H1 (cell line): ENCODE data around the gene COL5A1. TPM values are rescaled to one million over a fixed set of nuclear protein-coding genes. Genes with fewer than 3 reads are reported as not detected.

ENCODE experiments used
- CTCF ChIA-PET: fragments of 300-600 bp; sonication (Branson Sonifier 250); formaldehyde crosslinking; loops from one replicate; lab custom pipeline; 2021; ENCODE audit not compliant: partially characterized antibody; lab: Charles Lee
- POLR2A ChIA-PET: fragments of 300-600 bp; sonication (Branson Sonifier 250); formaldehyde crosslinking; loops from one replicate; lab custom pipeline; 2021; ENCODE audit warnings: inconsistent platforms; ENCODE audit not compliant: partially characterized antibody; lab: Charles Lee
- DNase-seq, 2 experiments: peaks; one replicate each; pipeline versions ENCODE4 v3.0.0 to v3.0.0-alpha.2; 2010 to 2022; ENCODE audit warnings: low spot score in 2 of 2, low read depth in 1 of 2, mixed read lengths in 1 of 2
- FAIRE-seq: peaks from 2 replicates; lab custom pipeline; 2011; peaks lifted over from hg19 to GRCh38; lab: Jason Lieb, UNC
- H2AFZ ChIP-seq: 2 replicates; pipeline ENCODE4 v1.8.1; 2012; ENCODE audit warnings: low read length, inconsistent platforms
- H2AK5ac ChIP-seq: 2 replicates; pipeline ENCODE4 v1.6.1; 2013; ENCODE audit warnings: low read depth, low read length
- H2BK120ac ChIP-seq: replicated peaks from 2 replicates; pipeline ENCODE3; 2013; ENCODE audit warnings: low read depth, low read length, inconsistent platforms
- H2BK12ac ChIP-seq: 2 replicates; pipeline ENCODE4 v1.6.1; 2013; ENCODE audit warnings: low read depth, low read length
- H2BK15ac ChIP-seq: 2 replicates; pipeline ENCODE4 v1.6.1; 2013; ENCODE audit warnings: low read length
- H2BK20ac ChIP-seq: 2 replicates; pipeline ENCODE4 v1.6.1; 2013; ENCODE audit warnings: low read length
- H2BK5ac ChIP-seq: 2 replicates; pipeline ENCODE4 v1.6.1; 2013; ENCODE audit warnings: low read depth, low read length
- H3K14ac ChIP-seq: 2 replicates; pipeline ENCODE4 v1.6.1; 2013; ENCODE audit warnings: inconsistent platforms; ENCODE audit not compliant: insufficient read length
- H3K18ac ChIP-seq: 2 replicates; pipeline ENCODE4 v1.6.1; 2013; ENCODE audit warnings: low read length; ENCODE audit errors: extremely low read depth
- H3K23ac ChIP-seq: 2 replicates; pipeline ENCODE4 v1.6.1; 2013; ENCODE audit warnings: inconsistent platforms; ENCODE audit not compliant: insufficient read length
- H3K23me2 ChIP-seq: 2 replicates; pipeline ENCODE4 v1.6.1; 2013; ENCODE audit warnings: low read depth, low read length
- H3K27ac ChIP-seq: 2 replicates; pipeline ENCODE4 v1.6.1; 2011; ENCODE audit warnings: low read depth, low read length, inconsistent platforms
- H3K27me3 ChIP-seq, 4 experiments: replicated peaks in 1 of 4; 1 replicate in 1 of 4; 2 replicates in 3 of 4; pipeline versions ENCODE4 v1.6.1 to v1.8.1; 2011 to 2013; ENCODE audit warnings: low read length in 3 of 4, mild to moderate bottlenecking in 3 of 4, inconsistent platforms in 2 of 4, mixed read lengths in 2 of 4, moderate library complexity in 1 of 4; ENCODE audit not compliant: control insufficient read depth in 3 of 4, insufficient read depth in 3 of 4; ENCODE audit errors: extremely low read depth in 1 of 4
- H3K36me3 ChIP-seq, 4 experiments: 2 replicates each; pipeline versions ENCODE4 v1.6.1 to v1.8.1; 2011 to 2013; ENCODE audit warnings: mild to moderate bottlenecking in 4 of 4, low read length in 3 of 4, moderate library complexity in 2 of 4, control low read depth in 1 of 4, inconsistent platforms in 1 of 4; ENCODE audit not compliant: insufficient read depth in 4 of 4, control insufficient read depth in 2 of 4
- H3K4ac ChIP-seq: replicated peaks from 2 replicates; pipeline ENCODE3; 2013; ENCODE audit warnings: low read length, low read depth, mixed read lengths, inconsistent platforms; ENCODE audit not compliant: insufficient read length
- H3K4me1 ChIP-seq, 4 experiments: replicated peaks in 1 of 4; 1 replicate in 1 of 4; 2 replicates in 3 of 4; pipeline versions ENCODE4 v1.6.1 to v1.8.1; 2011 to 2013; ENCODE audit warnings: low read length in 3 of 4, inconsistent platforms in 2 of 4, mixed read lengths in 1 of 4; ENCODE audit not compliant: insufficient read depth in 4 of 4, control insufficient read depth in 3 of 4
- H3K4me2 ChIP-seq, 2 experiments: 2 replicates each; pipeline versions ENCODE4 v1.6.1 to v1.8.1; 2011 to 2013; ENCODE audit warnings: low read depth in 2 of 2, low read length in 2 of 2, control low read depth in 1 of 2, inconsistent platforms in 1 of 2, mild to moderate bottlenecking in 1 of 2; ENCODE audit not compliant: insufficient read depth in 1 of 2
- H3K4me3 ChIP-seq, 4 experiments: fragments of 200-600, 300-600 bp in 1 of 4; sonication (generic), shearing (Covaris generic), sonication (Bioruptor Twin) in 1 of 4; 2 replicates each; pipeline versions ENCODE4 v1.5.1 to v1.8.1; 2011 to 2016; ENCODE audit warnings: low read length in 4 of 4, low read depth in 3 of 4, control low read depth in 2 of 4, inconsistent platforms in 2 of 4, mild to moderate bottlenecking in 2 of 4, mixed read lengths in 1 of 4, moderate library complexity in 1 of 4; ENCODE audit not compliant: insufficient read depth in 2 of 4; ENCODE audit errors: extremely low read depth in 1 of 4
- H3K56ac ChIP-seq: replicated peaks from 2 replicates; pipeline ENCODE3; 2013; ENCODE audit warnings: low read depth, mild to moderate bottlenecking, mixed read lengths, low read length, inconsistent platforms; ENCODE audit not compliant: insufficient read length
- H3K79me1 ChIP-seq: 2 replicates; pipeline ENCODE4 v1.6.1; 2013; ENCODE audit warnings: low read depth, low read length, control low read depth
- H3K79me2 ChIP-seq, 2 experiments: 2 replicates each; pipeline versions ENCODE4 v1.6.1 to v1.8.1; 2012 to 2013; ENCODE audit warnings: low read length in 2 of 2, mild to moderate bottlenecking in 2 of 2, inconsistent platforms in 1 of 2; ENCODE audit not compliant: insufficient read depth in 2 of 2, control insufficient read depth in 1 of 2
- H3K9ac ChIP-seq, 4 experiments: replicated peaks in 1 of 4; 1 replicate in 1 of 4; 2 replicates in 3 of 4; pipeline versions ENCODE4 v1.6.1 to v1.8.1; 2011 to 2013; ENCODE audit warnings: low read depth in 3 of 4, low read length in 3 of 4, control low read depth in 2 of 4, mild to moderate bottlenecking in 2 of 4, moderate library complexity in 2 of 4, inconsistent platforms in 1 of 4; ENCODE audit errors: extremely low read depth in 1 of 4
- H3K9me3 ChIP-seq, 2 experiments: 2 replicates each; pipeline versions ENCODE4 v1.6.1 to v1.8.1; 2012 to 2013; ENCODE audit warnings: mild to moderate bottlenecking in 2 of 2, moderate library complexity in 2 of 2, control low read depth in 1 of 2, inconsistent platforms in 1 of 2, low read depth in 1 of 2, low read length in 1 of 2, mixed read lengths in 1 of 2; ENCODE audit not compliant: insufficient read depth in 2 of 2
- H4K20me1 ChIP-seq, 2 experiments: replicated peaks in 1 of 2; 2 replicates each; pipeline versions ENCODE3 to v1.8.1; 2011 to 2013; ENCODE audit warnings: inconsistent platforms in 2 of 2, low read length in 2 of 2, mild to moderate bottlenecking in 1 of 2; ENCODE audit not compliant: insufficient read depth in 2 of 2, control insufficient read depth in 1 of 2
- H4K5ac ChIP-seq: 2 replicates; pipeline ENCODE4 v1.6.1; 2013; ENCODE audit warnings: low read length, low read depth, mixed read lengths, inconsistent platforms; ENCODE audit not compliant: insufficient read length
- H4K8ac ChIP-seq: 2 replicates; pipeline ENCODE4 v1.8.0; 2013; ENCODE audit warnings: mild to moderate bottlenecking, moderate library complexity, low read length, inconsistent platforms; ENCODE audit not compliant: insufficient read depth; ENCODE audit errors: extremely low read depth
- H4K91ac ChIP-seq: replicated peaks from 2 replicates; pipeline ENCODE3; 2013; ENCODE audit warnings: low read length, mixed read lengths, inconsistent platforms; ENCODE audit not compliant: insufficient read length
- ATF3 ChIP-seq: IDR thresholded peaks from 2 replicates; pipeline ENCODE4 v1.6.1; 2011; ENCODE audit warnings: low read depth, mild to moderate bottlenecking, low read length; ENCODE audit not compliant: insufficient read depth
- BCL11A ChIP-seq, 2 experiments: IDR thresholded peaks; one replicate each; pipeline ENCODE4 v1.6.1; 2011; ENCODE audit warnings: low read depth in 2 of 2, low read length in 2 of 2, mild to moderate bottlenecking in 2 of 2
- CHD2 ChIP-seq: IDR thresholded peaks from 2 replicates; pipeline ENCODE4 v1.6.1; 2012; ENCODE audit warnings: low read length, improper control_type of control experiment
- CREB1 ChIP-seq: IDR thresholded peaks from 2 replicates; pipeline ENCODE4 v1.6.1; 2012; ENCODE audit warnings: inconsistent platforms
- HDAC2 ChIP-seq, 2 experiments: fragments of 300-600 bp in 1 of 2; sonication (generic) in 1 of 2; IDR thresholded peaks; 2 replicates each; pipeline ENCODE4 v1.6.1; 2011 to 2012; ENCODE audit warnings: low read depth in 2 of 2, low read length in 2 of 2, mild to moderate bottlenecking in 2 of 2, moderate library complexity in 2 of 2, borderline replicate concordance in 1 of 2, inconsistent platforms in 1 of 2
- MAFK ChIP-seq: IDR thresholded peaks from 2 replicates; pipeline ENCODE4 v1.6.1; 2012; ENCODE audit warnings: low read depth, mild to moderate bottlenecking, improper control_type of control experiment, low read length
- NRF1 ChIP-seq: IDR thresholded peaks from 2 replicates; pipeline ENCODE4 v1.6.1; 2011; ENCODE audit warnings: mild to moderate bottlenecking, low read depth, low read length, improper control_type of control experiment
- RAD21 ChIP-seq, 2 experiments: IDR thresholded peaks in 1 of 2; conservative IDR thresholded peaks in 1 of 2; 2 replicates each; pipeline ENCODE4 v1.6.1; 2011; ENCODE audit warnings: low read depth in 2 of 2, low read length in 2 of 2, improper control_type of control experiment in 1 of 2, inconsistent platforms in 1 of 2, mild to moderate bottlenecking in 1 of 2, moderate library complexity in 1 of 2
- SP1 ChIP-seq: IDR thresholded peaks from 2 replicates; pipeline ENCODE4 v1.6.1; 2011; ENCODE audit warnings: low read depth, low read length
- SRF ChIP-seq: IDR thresholded peaks from 2 replicates; pipeline ENCODE4 v1.6.1; 2011; ENCODE audit warnings: mild to moderate bottlenecking, low read depth, low read length, moderate library complexity
- TBP ChIP-seq: IDR thresholded peaks from 2 replicates; pipeline ENCODE4 v1.6.1; 2011; ENCODE audit warnings: low read depth, low read length, improper control_type of control experiment
- WGBS, 2 experiments: shearing (Covaris generic) in 1 of 2; methylation state at CpG; one replicate each; pipeline versions ENCODE4 v1.1.6 to v1.1.7; 2013 to 2015; ENCODE audit warnings: low lambda C conversion rate in 2 of 2, mixed read lengths in 2 of 2, inconsistent platforms in 1 of 2, low coverage in 1 of 2, missing lambda C conversion rate in 1 of 2; ENCODE audit not compliant: insufficient replicate concordance in 2 of 2, insufficient coverage in 1 of 2, insufficient read length in 1 of 2; ENCODE audit errors: extremely low coverage in 1 of 2, missing lambda C conversion rate in 1 of 2; 5-methylcytosine and 5-hydroxymethylcytosine counted together
- polyA plus RNA-seq, 7 experiments: library from polyadenylated mRNA; depleted of rRNA in 3 of 7; stranded (reverse) in 5 of 7; unstranded in 2 of 7; fragments of >200 nt in 5 of 7; fragments of 200-250 nt in 2 of 7; gene quantifications; 1 replicate in 5 of 7; 2 replicates in 1 of 7; 4 replicates in 1 of 7; pipeline versions ENCODE4 v1.2.1 to v1.2.3, GENCODE V29; 2011 to 2013; ENCODE audit warnings: missing spikeins in 2 of 7, mixed read lengths in 2 of 7
- total RNA-seq: library from RNA; stranded (reverse); fragmentation: NEBNext Ultra II Directional; extraction: Animal tissue kit (Norgen Biotek cat#: 25700); gene quantifications from 2 replicates; pipeline ENCODE4 v1.2.1, GENCODE V29; 2021

COL5A1 gene
- total and polyA plus RNA-seq, 2 of the 8 experiments (the other 6 are each of a cell fraction or from before 2014, with no cell fraction given) = 3.8 to 12.0 TPM

DNA sequence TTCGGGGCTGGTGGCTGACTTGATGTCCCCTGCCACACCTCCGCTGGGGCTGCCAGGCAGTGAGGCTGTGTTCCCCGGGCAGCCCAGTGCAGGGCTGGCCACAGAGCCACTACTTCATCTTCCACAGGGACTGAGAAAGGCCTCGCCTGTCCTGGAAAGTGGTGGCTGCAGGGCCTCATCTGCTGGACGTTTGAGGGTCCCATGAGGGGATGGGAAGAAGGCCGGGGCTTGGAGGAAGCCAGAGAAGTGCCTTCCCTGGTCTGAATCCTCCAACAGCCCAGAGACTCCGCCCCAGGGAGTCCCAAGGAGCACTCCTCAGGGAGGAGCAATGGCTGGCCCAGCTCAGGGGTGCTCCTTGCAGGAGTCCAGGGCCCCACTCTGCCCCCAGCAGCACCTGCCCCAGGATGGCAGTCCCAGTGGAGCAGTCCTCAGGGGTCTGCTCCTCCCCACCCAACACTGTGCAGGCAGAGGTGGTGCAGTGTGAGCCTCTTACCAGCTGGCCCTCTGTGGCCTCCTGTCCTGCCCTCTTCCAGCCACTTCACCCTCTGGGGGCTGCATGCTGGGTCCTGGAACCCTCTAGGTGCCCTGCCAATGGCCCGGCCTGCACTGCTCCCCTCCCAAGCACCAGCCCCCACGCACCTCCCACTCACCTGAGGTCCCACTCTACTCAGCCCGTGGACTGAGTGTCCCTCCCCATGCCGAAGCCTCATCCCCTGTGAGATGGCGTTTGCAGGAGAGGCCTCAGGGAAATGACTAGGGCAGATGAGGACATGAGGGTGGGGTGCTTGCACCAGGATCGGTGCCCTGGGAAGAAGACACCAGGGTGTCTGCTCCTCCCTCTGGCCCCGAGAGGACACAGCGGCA lies 47.3 kb upstream of the COL5A1 start:
- Histone ChIP-seq H4K91ac (no peak overlapping the region), H3K79me1 (no peaks in the 10 kb centered on the region), H3K9ac (no peak overlapping the region), H3K23ac (no peak overlapping the region), H3K4me3 (no peak overlapping the region), H2AK5ac (no peak overlapping the region), H2BK120ac (no peak overlapping the region), H2AFZ (no peak overlapping the region), H3K23me2 (no peaks in the 10 kb centered on the region), H3K56ac (no peak overlapping the region), H3K27me3 (no peaks in the 10 kb centered on the region; a peak in 1 of 7 replicates), H2BK5ac (no peak overlapping the region), H2BK12ac (no peak overlapping the region), H3K36me3 (no peaks in the 10 kb centered on the region), H4K8ac (no peak overlapping the region), H3K4me1 (peaks cover 0 to 4% (median 0%) of the 10 kb centered on the region in 4 experiments; a peak in 1 of 7 replicates), H2BK15ac (no peak overlapping the region), H3K18ac (no peak overlapping the region), H3K4me2 (no peak overlapping the region), H2BK20ac (no peak overlapping the region), H3K27ac (no peak overlapping the region), H4K5ac (no peak overlapping the region), H4K20me1 (no peaks in the 10 kb centered on the region), H3K9me3 (no peaks in the 10 kb centered on the region), H3K79me2 (no peaks in the 10 kb centered on the region), H3K4ac (no peak overlapping the region), H3K14ac (no peak overlapping the region)
- FAIRE-seq (no peak), DNase-seq (no peak)
- TF ChIP-seq SRF = no peak
- no peak for TF ChIP-seq MAFK
- TF ChIP-seq CHD2 = no peak
- TF ChIP-seq ATF3 = no peak
- no peak for TF ChIP-seq CREB1
- TF ChIP-seq TBP = no peak
- no peak for TF ChIP-seq RAD21 (IDR thresholded peaks at IDR 0.05 in 1 of 2, conservative IDR thresholded peaks at IDR 0.05 in 1 of 2; ENCODE audit: low read depth in 2 of 2, low read length in 2 of 2)
- no peak for TF ChIP-seq SP1
- no peak for TF ChIP-seq NRF1
- no peak for TF ChIP-seq BCL11A (IDR thresholded peaks at IDR 0.05; ENCODE audit: low read depth in 2 of 2, low read length in 2 of 2)
- no peak for TF ChIP-seq HDAC2 (IDR thresholded peaks at IDR 0.05; ENCODE audit: borderline replicate concordance in 1 of 2, low read depth in 2 of 2, low read length in 2 of 2)
- 85% methylated on average over 14 of the region's 15 CpGs; no CpG with 5 or more reads in 1 of the 2 experiments for WGBS, 2 experiments
- CTCF ChIA-PET = interaction anchor here (0.5 to 1.5 kb wide), 2 partner anchors 19 to 41 kb away, joined by 3 to 4 read pairs; no protein-coding TSS in a partner anchor
- POLR2A ChIA-PET = no interaction called here
